HG03571 (cell line): ENCODE results near the gene ATOH8.

Source experiments
- ATAC-seq: cut with Tn5 transposase; IDR thresholded peaks from one replicate; pipeline ENCODE4 v1.9.1; 2021; ENCODE audit not compliant: unreplicated experiment

ATOH8 gene

GRCh38 chr2:85770369-85770768, 16.6 kb downstream of the ATOH8 start:
- no peak for ATAC-seq

GRCh38 chr2:85770786-85771409, 17.1 kb downstream of the ATOH8 start:
- ATAC-seq = no peak

GRCh38 chr2:85771486-85771885, 17.7 kb downstream of the ATOH8 start:
- no peak for ATAC-seq

- no peak for ATAC-seq
Measured at GRCh38 chr2:85772019-85772745, 18.4 kb downstream of the ATOH8 start.

GRCh38 chr2:85772841-85773491, 19.2 kb downstream of the ATOH8 start:
- ATAC-seq = no peak

GRCh38 chr2:85773692-85774091, 19.9 kb downstream of the ATOH8 start:
- ATAC-seq = no peak

- no peak for ATAC-seq
Measured at GRCh38 chr2:85774126-85774978, 20.6 kb downstream of the ATOH8 start.

GRCh38 chr2:85775406-85776381, 21.9 kb downstream of the ATOH8 start:
- ATAC-seq = no peak

GRCh38 chr2:85776672-85777071, 22.9 kb downstream of the ATOH8 start:
- no peak for ATAC-seq

- no peak for ATAC-seq
Measured at GRCh38 chr2:85777441-85777861, 23.7 kb downstream of the ATOH8 start.

GRCh38 chr2:85778646-85779379, 25.0 kb downstream of the ATOH8 start:
- no peak for ATAC-seq

- no peak for ATAC-seq
Measured at GRCh38 chr2:85779641-85780315, 26.0 kb downstream of the ATOH8 start.

- no peak for ATAC-seq
Measured at GRCh38 chr2:85780316-85781012, 26.7 kb downstream of the ATOH8 start.

- ATAC-seq = no peak
Measured at GRCh38 chr2:85781013-85781332, 27.2 kb downstream of the ATOH8 start.

- ATAC-seq = no peak
Measured at GRCh38 chr2:85783796-85784195, 30.0 kb downstream of the ATOH8 start.

- no peak for ATAC-seq
Measured at GRCh38 chr2:85784474-85784986, 30.7 kb downstream of the ATOH8 start.

GRCh38 chr2:85785027-85785822, 31.4 kb downstream of the ATOH8 start:
- no peak for ATAC-seq
